GM18519 (cell line): ENCODE measurements around the gene RFNG.
A peak's percentile ranks its signal among the peaks of the same experiment; 100 is the strongest.
"Not testable (repeated sequence)": the region's sequence is repeated elsewhere in the genome, so short reads cannot be mapped to it uniquely, and the experiment has no call there.

Experiments
- ATAC-seq: cut with Tn5 transposase; IDR thresholded peaks from one replicate; pipeline ENCODE4 v1.9.1; 2021; ENCODE audit warnings: mild to moderate bottlenecking, moderate library complexity; ENCODE audit not compliant: unreplicated experiment, low FRiP score

RFNG gene

GRCh38 chr17:82047379-82047778, 4.2 kb downstream of the RFNG start:
- no peak for ATAC-seq

GRCh38 chr17:82046903-82047302, 4.7 kb downstream of the RFNG start:
- ATAC-seq: no peak

DNA sequence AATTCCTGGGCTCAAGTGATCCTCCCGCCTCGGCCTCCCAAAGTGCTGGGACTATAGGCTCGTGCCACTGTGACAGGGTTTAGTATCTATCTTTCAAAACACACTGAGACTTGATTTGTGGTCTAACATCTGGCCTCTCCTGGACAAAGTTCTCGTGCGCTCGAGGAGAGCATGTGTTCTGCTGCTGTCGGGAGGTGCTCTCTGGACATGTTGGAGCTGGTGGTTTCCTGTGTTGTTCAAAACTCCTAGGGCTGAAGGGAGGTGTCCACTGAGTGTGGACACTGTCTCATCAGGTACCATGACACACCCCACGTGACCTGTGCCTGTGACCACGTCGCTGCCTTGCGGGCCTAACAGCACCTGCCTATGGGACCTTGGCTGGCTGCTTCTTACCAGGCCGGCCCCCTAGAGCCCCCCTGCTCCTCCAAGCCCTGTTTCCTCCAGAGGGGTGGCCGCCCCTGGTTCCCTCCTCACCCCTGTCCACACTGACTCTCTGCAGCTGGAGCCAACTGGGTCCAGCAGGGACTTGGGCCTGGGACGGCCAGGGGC, 5.6 kb downstream of the RFNG start:
- no peak for ATAC-seq

DNA sequence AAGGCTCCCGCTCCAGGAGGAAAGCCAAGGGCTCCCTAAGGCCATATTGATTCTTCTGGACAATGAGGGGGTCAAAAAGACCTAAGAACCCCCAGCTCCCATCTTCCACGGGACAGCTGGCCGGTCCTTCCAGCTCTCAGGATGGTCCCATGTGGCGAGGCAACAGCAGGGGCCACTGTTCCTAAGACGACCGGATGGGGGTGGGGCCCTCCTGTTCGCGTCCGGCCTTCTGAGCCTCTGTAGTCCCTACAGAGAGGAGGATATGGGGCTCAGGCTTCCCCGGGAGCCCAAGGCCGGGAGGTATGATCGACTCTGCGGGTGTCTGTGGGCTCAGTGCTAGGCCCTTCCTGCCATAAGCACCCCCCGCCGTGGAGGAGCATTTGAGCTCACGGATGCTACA, 8.1 kb downstream of the RFNG start:
- no peak for ATAC-seq

- ATAC-seq: no peak
These were observed 9.0 kb downstream of the RFNG start for GRCh38 chr17:82042649-82043048.

- ATAC-seq: no peak
These were observed 10.3 kb downstream of the RFNG start for GRCh38 chr17:82041144-82041814.

DNA sequence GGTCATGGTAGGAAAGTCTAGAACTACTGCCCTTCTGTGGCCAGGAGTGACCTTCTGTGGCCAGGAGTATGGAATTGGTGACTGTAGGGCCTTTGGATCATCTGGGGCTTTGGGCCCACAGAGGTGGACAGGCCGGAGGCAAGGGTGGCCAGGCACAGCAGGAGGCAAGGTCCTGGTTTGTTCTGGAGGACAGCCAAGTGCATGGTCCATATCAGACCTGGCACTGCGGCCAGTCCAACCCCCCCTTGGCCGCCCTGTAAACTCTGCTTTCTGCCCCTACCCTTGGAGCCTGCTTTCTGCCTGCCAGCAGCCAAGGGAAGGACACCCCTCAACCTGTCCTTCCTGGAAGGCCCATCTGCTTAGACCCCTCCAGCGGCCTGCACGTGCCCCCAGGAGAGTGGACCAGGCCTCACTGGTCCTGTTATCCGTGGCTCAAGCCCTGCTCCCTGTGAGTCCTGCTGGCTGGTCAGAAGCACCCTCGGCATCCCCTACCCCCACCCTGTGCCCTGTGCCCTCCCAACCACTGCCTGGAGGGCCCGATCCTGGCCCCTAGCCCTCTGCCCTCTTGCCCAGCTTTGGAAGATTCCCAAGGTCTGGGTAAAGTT, 11.8 kb downstream of the RFNG start:
- ATAC-seq: no peak

DNA sequence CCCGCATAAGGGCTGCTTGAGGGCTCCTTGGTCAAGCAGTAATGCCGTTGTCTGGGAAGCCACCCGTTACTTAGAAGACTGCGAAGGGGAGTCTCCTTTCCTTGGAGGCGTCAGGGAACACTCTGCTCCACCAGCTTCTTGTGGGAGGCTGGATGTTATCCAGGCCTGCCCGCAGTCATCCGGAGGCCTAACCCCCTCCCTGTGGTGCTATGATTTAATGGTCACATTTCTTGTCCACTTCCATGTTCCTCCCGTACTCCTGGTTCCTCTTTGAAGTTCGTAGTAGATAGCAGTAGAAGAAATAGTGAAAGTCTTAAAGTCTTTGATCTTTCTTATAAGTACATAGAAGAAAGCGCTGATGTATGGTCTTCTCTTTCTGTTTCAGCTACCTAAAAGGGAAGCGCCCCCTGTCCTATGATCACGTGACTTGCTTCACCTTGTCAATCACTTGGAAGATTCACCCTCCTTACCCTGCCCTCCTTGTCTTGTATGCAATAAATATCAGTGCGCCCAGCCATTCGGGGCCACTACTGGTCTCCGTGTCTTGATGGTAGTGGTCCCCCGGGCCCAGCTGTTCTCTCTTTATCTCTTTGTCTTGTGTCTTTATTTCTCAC, 12.7 kb downstream of the RFNG start:
- ATAC-seq: not testable (repeated sequence)

GRCh38 chr17:82037889-82038195, 13.8 kb downstream of the RFNG start:
- ATAC-seq: no peak

GRCh38 chr17:82037092-82037888, 14.3 kb downstream of the RFNG start, which contains the start of gene DCXR:
DCXR (minus strand) TSS chr17:82037697; CDS start chr17:82037682, 15 bp downstream.
- ATAC-seq: peak; percentile 65

GRCh38 chr17:82036634-82037091, 14.9 kb downstream of the RFNG start:
- no peak for ATAC-seq

DNA sequence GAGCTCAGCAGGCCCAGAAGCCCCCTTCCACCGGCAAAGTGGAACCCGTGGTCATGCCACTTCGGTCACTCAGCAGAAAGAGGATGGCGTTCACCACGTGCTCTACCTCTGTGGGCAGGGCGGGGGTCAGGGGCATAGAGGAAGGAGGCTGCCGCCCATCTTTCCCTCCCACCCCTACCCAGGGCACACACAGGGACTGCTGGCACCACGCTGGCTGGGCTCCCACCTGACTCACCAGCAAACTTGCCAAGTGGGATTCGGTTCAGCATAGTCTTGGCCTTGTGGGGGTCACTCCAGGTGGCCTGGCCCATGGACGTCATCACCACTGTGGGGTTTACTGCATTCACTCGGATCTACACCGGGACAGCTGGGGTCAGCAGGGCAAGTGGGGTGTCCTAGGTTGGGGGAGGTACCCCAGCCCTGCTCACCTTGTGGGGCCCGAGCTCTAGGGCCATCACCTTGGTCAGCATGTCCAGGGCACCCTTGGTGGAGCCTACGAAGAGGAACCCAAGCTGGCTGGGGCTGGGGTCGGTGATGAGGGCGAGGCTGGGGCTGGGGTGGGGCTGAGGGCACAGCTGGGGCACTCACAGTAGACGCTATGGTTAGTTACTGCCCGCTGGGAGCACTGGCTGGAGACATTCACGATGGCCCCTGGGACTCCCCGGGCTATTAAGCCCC, 15.5 kb downstream of the RFNG start:
- ATAC-seq: no peak

DNA sequence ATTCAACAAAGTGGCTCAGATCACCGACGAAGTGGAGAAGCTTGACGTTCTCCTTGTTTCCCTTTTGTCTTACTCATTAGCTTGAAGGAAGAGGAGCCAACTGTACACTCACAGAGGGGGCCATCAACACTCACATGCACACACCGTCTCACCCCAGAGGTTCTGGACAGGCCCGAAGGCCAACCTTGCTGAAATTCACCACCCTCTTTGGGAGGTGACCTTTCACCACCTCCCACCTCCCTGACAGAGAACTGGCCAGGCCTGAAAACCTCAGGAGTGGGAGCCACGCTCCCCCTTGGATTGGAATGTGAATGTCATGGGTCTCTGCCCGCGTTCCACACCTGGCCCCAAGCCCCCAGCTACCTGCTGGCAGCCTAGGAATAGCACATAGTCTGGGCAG, 16.1 kb downstream of the RFNG start:
- ATAC-seq: no peak

DNA sequence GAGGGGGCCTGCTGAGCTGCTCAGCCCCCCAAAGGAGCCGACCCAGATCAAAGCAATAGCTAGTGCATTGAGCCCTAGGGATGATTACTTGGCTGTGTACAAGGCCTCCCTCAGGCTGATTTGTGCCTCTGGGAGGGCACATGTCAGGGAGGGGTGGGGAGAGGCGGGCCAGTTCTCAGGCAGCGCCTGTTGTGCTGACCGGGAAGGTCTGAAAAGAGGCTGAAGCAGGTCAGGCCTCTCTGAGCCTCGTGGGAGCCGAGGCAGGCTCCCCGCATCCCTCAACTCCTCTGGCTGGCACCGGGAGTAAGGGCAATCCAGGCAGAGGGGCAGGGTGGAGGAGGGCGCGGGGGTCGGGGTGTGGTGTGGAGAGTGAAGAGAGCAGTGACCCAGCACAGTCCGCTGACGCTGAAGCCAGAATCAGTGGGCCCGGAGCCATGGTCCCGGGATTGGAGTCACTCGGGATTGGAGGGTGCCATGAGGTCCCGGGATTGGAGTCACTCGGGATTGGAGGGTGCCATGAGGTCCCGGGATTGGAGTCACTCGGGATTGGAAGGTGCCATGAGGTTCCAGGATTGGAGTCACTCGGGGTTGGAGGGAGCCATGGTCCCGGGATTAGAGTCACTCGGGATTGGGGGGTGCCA, 17.1 kb downstream of the RFNG start:
- no peak for ATAC-seq

DNA sequence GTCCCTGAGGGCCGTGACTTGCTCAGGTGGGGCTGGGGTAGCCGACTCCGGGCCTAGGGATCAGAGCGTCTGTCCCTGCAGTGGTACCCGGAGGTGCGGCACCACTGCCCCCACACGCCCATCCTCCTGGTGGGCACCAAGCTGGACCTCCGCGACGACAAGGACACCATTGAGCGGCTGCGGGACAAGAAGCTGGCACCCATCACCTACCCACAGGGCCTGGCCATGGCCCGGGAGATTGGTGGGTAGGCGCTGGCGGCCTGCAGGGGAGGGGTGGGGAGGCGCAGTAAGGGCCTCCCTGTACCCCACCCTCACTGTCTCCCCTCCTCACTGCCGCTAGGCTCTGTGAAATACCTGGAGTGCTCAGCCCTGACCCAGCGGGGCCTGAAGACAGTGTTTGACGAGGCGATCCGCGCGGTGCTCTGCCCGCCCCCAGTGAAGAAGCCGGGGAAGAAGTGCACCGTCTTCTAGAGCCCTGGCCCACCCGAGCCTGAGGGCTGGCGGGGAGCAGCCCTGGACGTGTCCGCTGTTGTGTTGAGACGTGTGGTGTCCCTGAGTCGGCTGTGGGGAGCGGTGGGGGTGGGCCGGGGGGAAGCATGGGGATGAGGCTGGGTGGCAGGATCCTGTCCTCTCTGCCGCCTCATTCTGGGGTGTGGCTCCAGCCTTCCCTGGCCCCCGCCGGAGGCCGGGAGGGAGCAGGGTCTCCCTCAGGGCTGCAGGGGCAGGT, 18.1 kb downstream of the RFNG start:
- ATAC-seq: no peak

DNA sequence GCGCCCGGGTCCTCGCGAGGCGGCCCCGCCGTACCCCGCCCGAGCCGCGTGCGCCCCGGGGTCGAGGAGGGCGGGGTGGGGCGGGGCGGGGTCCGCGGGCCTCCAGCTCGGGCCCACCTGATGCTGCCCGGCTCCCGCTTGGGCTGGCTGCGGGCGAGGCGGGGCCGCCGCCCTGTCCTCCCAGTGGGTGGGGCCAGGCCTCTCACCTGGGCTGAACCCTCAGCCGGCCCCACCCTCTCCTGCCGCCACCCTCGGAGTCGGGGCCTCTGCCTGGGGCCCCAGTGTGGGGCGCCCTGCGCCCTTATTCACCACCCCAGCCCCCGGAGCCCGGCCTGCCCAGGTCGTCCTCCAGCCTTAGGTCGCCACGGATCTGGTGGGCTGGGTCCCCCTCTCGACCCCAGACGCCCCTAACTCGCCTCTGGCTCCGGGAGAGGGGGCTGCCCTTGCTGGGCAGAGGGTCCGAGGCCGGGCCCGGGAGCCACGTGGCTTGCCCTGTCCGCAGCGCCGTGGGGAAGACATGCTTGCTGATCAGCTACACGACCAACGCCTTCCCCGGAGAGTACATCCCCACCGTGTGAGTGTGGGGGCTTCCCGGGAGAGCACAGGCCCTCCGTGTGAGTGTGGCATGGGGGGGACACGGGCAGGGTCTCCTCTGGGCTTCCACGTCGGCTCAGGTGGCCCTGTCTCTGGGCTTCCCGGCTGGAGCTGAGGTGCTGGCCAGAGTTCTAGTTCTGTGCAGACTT, 19.6 kb downstream of the RFNG start:
- ATAC-seq: no peak

DNA sequence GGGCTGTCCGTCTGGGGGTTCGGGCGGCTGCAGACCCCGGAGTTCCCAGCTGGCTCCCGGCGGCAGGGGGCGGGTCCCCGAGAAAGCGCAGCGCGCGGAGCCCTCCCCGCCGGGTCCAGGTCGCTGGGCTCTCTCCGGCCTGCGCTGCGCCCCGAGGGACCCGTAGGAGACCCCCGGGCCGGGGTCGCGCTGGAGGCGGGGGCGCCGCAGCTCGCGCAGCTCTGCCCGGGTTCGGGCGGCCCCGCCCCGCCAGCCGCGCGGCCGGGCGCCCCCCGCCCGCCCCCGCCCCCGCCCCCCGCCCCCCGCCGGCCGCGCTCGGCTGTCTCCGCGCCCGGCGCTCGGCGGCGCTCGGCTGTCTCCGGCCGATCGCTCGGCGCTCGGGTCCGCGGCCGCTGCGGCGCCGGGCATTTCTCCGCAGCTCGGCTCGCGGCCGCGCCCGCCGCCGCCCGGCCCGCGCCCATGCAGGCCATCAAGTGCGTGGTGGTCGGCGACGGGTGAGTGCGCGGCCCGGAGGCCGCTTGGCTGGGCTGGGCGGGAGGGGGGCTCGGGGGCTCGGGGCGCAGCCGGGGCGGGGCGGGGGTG, 20.2 kb downstream of the RFNG start, which contains the start of gene RAC3:
Gene RAC3 (plus strand): TSS at position 376 of the 582 bp plus-strand sequence. CDS start 84 bp downstream, at position 460.
- ATAC-seq: no peak
